COLO829 (cell line): ENCODE measurements around the gene IQCC.
A peak's percentile ranks its signal among the peaks of the same experiment; 100 is the strongest.
"Not testable (repeated sequence)": the region's sequence is repeated elsewhere in the genome, so short reads cannot be mapped to it uniquely, and the experiment has no call there.

Source experiments
- DNase-seq: peaks from one replicate; pipeline ENCODE4 v3.0.0; 2012; ENCODE audit warnings: low spot score

Gene IQCC

DNA sequence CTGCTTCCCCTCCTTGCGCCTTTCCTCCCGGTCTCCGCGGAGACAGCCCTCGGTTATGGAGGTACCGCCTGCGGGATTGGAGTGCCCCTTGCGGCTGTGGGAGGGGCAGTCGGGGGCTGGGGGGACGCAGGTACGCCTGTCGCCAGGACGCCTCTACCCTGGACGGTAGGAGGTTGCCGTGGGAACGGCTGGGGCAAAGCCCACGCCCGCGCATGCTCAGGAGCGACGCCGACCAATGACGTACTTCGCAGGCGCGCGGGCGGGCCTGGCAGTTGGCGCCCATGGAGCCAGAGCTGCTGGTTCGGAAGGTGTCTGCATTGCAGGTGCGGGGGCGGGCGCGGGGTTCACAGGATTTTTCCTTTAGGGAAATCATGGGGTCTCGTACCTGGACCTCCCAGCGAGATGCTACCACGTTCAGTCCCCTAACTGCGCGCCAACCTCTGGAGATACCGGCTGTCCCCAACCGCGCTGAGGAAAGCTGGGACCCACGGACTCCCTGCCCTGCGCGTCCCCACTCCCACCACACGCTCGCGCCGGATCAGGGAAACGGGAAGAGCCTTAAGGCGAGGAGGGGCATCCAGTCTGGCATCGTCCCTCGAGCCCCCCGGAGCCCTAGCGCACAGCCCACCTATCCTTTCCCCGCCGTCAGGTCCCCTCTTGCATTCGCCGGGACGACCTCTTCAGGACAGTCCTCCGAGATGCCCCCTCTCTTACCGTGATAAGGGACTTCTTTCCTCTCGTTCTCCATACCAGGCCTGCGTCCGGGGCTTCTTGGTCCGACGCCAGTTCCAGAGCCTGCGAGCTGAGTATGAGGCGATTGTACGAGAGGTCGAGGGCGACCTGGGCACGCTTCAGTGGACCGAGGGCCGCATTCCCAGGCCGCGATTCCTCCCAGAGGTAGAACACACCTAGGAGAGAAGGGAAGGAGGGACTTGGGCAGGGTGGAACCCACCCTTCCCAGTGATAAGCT lies at the start of gene IQCC:
TSS of gene IQCC (plus strand) at position 271 of the 970 bp plus-strand sequence. CDS start at position 282, 11 bp downstream.
- DNase-seq, result peak; percentile 77

DNA sequence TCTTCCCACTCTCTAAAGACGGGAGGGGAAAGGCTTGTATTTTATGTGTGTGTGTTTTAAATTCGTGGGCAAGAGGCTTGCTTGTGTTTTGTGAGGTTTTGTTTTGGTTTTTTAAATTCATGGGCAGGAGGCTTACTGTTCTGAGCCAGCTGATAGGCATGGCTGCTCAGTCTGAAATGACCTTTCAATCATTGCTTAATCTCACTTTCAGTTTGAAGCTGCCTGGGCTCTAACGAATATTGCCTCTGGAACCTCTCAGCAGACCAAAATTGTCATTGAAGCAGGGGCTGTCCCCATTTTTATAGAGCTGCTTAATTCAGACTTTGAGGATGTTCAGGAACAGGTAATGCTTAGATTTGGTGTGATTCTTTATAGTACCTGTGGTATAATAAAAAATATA lies 46.3 kb upstream of the IQCC start:
- no peak for DNase-seq

DNA sequence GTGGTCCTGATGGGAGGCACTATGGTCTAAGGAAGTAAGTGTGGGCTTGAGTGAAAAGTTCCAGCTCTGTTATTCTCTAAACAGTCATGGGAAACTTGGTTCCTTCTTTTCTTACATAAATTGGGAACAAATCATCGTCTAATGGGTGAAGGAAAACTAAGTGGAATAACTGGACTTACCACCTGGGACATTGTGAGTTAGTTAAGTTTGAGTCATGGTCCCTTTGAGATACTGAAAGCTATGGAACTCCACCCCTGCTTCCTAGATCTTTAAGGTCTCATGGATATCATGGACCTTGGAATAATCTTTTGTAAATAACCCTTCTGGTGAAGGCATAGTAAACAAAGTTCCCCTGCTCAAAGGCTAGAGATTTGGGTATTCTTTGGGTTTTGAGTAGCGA lies 42.1 kb upstream of the IQCC start:
- DNase-seq, result no peak

DNA sequence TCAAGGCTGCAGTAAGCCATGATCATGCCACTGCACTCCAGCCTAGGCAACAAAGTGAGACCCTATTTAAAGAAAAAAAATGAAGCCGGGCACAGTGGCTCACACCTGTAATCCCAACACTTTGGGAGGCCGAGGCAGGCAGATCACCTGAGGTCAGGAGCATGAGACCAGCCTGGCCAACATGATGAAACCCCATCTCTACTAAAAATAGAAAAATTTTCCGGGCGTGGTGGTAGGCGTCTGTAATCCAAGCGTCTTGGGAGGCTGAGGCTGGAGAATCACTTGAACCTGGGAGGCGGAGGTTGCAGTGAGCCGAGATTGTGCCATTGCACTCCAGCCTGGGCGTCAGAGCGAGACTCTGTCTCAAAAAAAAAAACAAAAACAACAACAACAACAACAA lies 39.8 kb upstream of the IQCC start:
- not testable (repeated sequence) for DNase-seq

DNA sequence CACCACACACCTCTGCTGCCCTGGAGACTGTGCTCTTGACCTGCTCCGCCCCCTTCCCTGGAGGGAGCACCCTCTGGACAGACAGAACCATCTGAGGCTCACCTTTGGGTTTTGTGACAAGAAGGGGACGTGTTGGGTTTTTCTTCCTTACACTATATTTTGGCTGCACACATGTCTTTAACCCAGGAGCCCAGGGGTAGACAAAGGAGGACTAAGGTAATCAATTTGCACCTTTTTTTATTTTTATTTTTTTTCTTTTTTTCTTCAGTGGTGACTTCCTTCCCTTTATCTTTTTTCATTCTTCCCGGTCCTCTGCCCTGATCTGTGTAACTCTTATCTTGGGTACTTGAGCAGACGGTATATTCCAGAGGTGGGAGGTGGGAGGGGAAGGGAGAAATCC lies 34.5 kb upstream of the IQCC start:
- DNase-seq, result no peak

DNA sequence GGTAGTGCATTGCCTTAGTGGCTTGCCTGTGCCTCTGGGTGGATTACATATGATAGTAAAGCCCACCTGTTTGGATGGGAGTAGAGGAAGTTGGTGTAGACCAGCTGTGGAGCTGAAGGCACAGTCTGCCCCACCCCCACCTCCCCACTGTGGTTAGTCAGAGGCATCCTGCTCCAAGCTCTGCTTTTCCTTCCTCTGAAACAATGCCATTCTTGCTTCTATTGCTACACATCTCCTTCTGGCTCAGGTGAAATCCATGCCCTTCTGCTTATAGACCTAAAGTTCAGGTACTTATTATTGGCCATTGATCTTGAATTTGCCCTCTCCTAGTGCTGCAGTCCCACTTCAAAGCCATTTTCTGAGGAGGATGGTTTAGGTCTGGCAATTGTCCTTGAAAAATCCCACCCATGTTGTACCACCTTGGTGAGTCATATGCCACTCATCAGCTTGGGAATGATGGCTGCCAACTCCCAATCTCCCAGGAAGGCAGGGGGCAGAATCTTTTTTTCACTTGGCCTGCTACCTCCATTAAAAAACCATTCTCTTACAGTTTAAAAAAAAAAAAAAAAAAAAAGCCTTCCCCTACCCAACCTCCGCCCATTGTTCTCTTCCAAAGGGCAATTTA lies 32.7 kb upstream of the IQCC start:
- DNase-seq, result no peak

DNA sequence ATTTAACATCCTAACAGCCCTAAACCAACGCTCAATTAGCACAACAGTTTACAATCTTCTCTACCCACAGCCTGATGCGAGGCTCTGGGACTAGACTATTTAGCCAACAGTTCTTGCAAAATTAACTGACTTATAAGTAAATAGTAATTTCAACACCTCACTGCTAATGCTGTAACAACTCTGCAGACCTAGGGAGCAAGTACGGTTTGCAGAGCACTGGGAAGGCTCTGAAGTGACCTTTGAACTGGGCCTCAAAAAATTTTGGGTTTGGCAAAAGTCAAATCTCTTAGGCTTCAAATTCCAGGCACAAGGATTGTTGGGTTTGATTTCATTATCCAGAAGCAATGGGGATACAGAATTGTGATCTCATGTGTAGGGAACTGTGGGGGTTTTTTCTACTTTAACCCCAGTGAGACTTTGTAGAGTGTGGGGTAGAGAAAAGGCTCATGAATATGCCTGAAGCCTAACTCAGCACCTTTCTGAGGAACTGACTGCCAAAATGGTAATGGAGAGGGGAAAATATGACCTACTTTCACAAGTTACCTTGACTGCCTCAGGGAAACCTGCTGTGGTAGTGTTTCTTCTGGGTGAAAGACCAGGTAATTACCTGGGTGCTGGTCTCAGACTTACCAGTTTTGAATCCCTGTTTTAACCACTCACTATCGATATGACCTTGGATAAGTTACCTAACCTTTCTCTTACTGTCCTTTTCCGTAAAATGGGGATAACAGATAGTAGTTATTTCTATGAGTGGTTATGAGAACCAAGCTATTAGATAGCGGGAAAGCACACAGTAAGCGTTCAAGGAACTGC lies 26.9 kb upstream of the IQCC start:
- DNase-seq, result no peak

DNA sequence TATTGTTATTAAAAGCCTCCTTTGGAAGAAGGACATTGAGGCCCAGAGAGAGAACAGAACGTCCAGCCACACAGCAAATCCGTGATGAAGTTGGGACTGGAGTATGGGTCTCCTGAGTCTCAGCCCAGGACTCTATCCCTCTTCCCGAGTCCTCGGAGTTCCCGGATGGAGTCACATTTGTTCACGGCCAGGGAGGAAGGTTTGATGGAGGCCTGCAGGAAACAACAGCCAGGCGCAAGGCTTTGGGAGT lies 26.4 kb upstream of the IQCC start:
- DNase-seq, result no peak

DNA sequence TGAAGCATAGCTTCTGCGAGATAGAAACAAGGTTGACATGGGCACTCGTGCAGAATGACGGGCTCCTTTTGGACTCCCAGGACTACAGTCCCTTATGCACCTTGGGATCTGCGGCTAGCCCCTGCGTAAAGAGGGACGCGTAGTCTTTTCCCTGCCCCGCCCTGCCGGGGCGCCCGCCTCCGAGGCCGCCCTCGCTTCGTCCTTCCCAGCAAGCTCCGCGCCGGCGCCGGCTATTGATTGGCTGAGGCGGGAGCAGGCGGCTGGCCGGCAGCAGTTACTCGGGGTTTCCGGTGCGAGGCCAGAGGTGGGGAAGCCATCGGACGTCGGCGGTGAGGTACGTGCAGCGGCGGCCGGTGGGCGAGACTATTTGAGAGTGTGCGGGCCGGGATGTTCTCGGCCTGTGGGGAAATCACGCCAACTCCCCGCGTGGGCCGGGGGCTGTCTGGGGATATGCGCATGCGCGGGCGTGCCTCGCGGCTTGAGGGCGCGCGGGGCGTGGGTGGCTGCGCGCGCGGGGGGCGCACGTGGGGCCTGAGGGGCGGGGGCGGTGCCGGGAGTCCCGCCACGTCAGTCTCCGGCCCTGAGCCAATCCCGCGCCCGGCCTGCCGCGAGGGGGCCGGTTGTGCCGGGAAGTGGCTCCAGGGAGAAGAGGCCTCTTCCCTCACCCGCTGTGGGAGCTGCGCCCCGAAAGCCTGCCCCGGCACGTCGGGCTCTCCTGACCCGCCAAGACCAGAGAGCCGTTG lies 25.9 kb upstream of the IQCC start, which contains the start of gene TXLNA:
TSS of gene TXLNA (plus strand) at position 233 of the 743 bp plus-strand sequence. CDS start 671 bp downstream, outside the sequence.
- peak; percentile 91 for DNase-seq

DNA sequence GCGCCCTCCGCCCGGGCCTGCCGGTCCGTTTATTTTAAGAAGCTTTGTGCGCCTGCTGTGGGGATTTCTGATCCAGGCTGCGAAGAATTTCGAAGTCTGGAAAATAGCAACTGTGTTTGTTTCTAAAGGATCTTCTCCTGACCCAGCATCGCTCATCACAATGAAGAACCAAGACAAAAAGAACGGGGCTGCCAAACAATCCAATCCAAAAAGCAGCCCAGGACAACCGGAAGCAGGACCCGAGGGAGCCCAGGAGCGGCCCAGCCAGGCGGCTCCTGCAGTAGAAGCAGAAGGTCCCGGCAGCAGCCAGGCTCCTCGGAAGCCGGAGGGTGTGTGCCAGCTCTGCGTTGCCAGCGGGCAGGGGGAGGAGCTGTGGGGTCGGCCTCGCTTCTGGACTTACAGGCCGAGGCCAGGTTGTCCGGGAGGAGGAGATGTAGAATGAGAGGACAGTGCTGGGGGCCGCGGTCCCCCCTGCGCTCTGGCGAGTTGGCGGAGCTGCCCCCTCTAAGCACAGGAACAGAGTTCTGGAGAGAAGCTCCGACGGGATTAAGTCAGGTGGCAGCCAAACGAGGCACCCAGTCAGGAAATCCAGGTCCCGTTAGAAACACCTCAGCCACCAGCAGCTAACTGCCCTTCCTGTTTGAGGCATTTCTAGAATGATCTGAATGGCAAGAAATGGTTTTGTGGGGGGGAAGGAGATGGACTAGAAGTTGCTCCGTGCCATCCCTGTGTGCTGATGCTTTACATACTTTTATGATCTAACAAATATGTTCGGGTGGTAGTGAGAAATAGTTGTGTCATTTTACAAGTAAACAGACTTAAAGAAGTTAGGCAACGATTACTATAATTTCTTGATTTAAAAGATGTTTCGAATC lies 25.0 kb upstream of the IQCC start:
- DNase-seq, result peak; percentile 28

DNA sequence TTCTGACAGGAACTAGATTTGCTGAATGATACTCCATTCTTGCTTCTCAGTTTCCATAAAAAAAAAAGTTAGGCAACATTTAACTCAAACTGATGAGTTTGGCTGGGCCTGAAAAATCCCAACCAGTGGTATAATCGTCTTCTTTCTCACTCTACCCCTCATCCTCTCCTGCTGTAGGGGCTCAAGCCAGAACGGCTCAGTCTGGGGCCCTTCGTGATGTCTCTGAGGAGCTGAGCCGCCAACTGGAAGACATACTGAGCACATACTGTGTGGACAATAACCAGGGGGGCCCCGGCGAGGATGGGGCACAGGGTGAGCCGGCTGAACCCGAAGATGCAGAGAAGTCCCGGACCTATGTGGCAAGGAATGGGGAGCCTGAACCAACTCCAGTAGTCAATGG lies 24.4 kb upstream of the IQCC start:
- no peak for DNase-seq

DNA sequence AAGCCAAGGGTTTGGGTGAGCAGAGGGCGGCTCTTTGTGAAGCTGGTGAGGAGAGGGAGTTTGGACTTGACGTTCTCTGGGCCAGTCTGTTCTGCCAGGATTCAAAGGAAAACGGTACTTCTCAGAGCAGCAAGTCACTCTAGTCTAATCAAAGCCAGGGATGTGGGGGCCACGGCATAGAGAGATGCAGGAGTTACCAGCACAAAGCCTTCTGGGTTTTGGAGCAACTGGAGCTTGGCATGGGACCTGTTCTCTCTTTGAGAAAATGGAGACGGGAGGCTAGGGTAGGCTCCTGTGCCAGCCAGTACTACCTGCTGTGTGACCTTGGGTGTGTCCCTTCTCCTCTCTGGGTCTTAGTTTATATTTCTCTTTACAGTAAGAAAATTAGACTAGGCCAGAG lies 23.9 kb upstream of the IQCC start:
- DNase-seq, result no peak

DNA sequence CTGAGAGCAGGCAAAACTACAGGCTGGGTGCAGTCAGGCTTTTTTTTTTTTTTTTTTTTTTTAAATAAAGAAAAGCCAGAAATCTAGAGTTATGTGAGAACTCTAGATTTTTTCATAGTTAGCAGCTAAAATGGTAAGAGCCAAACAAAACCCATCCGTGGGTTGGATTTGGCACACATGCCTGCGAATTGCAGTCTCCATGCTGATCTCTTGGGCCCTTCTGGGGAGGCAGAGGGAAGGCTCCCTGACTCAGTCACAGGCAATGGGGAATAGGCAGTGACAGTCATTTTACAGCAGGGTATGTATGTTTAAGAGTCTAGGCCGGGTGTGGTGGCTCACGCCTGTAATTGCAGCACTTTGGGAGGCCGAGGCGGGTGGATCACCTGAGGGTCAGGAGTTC lies 23.4 kb upstream of the IQCC start:
- no peak for DNase-seq

DNA sequence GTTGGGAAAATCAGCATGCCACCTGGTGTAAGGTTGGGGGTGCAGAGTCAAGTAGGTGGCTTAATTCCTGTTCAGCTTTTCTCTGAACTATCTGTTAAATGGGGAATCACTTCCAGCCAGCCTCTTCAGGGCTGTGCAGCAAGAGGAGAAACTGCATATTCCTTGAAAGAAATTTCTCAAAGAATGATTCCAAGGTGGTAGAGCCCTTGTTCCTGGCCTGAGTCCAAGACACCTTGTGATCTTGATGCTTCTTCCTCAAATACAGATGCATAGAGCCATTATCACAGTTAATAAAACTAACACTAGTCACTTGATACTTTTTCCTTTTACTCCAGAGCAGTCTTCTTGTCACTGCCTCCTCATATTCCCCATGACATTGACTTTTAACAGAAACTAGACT lies 20.8 kb upstream of the IQCC start:
- no peak for DNase-seq

DNA sequence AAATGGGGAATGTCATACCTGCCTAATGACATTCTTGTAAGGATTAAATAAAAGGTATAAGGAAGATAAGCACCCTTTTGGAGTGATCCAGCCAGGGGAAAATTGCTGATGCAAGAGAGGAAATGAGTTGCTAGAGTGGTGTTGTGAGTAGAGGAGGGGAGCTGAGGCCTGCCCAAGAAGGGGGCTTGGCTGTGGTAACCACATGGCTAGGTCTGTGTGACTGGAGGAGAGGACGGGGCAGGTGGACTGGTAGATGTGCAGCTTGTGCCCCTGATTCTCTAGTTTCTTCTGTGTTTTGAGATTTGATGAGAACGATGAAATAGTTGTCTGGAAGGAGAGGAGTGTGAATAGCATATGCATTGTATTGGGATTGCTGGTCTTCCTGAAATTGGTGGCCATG lies 19.4 kb upstream of the IQCC start:
- no peak for DNase-seq

DNA sequence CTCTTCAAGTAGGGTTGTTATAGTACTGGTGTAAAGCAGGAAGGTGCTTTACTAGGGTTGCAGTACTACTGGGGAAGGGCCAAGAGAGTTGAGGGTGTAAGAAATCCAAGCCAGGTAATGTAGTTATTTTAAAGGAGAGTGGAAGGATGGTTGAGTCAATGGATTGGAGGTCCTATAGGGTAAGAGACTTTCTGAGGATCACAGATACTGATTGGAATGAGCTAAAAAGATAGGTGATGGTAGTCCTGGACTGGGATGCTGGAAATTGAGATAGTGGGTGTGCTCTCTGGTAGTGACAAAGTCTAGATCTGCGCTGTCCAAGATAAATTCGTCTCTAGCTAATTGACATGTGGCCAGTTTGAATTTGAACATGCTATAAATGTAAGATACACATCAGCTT lies 19.0 kb upstream of the IQCC start:
- DNase-seq, result no peak

DNA sequence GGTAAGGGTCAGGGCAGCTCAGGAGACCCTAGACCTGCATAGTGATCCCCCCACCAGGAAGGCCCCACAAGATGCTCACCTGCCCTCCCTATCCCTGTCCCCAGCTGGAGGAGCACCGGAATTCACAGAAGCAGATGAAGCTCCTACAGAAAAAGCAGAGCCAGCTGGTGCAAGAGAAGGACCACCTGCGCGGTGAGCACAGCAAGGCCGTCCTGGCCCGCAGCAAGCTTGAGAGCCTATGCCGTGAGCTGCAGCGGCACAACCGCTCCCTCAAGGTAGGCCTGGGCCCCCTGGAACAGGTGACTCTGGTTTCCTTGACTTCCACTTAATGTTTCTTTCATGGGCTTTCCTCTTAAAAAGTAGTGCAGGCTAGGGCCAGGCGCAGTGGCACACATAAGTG lies 17.6 kb upstream of the IQCC start:
- no peak for DNase-seq

DNA sequence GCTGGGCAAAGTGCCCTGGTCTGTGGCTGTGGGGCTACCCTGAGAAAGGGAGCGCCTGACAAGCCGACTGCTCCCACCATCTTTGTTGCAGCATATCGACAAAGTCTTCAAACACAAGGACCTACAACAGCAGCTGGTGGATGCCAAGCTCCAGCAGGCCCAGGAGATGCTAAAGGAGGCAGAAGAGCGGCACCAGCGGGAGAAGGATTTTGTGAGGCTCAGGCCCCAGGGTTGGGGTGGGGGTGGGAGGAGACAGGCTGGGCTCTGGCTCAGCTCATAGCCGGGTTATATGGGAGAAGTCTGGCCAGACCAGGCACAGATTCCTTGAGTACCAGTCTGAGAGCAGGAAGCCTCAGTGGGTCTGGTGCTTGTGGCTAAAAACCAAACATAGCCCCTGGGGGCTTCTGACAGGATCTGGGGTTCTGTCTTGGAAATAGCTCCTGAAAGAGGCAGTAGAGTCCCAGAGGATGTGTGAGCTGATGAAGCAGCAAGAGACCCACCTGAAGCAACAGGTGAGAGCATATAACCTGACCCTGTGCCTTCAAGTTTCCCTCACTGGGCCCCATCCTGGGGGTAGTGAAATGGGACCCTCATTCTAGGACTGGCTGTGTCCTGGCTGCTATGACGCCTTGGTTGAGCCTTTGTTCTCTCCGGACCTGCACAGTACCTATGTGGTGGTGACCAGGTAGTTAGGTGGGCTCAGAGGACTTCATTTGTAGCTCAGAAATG lies 13.1 kb upstream of the IQCC start:
- no peak for DNase-seq

DNA sequence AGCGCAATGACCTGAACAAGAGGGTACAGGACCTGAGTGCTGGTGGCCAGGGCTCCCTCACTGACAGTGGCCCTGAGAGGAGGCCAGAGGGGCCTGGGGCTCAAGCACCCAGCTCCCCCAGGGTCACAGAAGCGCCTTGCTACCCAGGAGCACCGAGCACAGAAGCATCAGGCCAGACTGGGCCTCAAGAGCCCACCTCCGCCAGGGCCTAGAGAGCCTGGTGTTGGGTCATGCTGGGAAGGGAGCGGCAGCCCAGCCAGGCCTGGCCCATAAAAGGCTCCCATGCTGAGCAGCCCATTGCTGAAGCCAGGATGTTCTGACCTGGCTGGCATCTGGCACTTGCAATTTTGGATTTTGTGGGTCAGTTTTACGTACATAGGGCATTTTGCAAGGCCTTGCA lies 10.5 kb upstream of the IQCC start:
- no peak for DNase-seq

DNA sequence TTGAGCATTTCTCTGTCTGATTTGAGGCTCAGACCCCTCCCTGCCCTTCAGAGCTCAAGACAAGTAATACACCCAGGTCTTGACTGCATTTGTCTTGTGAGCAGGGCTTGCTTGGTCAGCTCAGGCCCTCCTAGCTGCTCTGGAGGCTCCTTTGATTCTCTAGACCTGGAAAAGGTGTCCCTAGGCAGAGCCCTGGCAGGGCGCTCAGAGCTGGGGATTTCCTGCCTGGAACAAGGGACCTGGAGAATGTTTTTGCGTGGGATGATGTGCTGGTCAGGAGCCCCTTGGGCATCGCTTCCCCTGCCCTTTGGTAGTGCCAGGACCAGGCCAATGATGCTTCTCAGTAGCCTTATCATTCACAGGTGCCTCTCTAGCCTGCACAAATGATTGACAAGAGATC lies 9.9 kb upstream of the IQCC start:
- DNase-seq, result no peak
